Measurements from ENCODE around the gene MTG1.

The MTG1 gene

DNA sequence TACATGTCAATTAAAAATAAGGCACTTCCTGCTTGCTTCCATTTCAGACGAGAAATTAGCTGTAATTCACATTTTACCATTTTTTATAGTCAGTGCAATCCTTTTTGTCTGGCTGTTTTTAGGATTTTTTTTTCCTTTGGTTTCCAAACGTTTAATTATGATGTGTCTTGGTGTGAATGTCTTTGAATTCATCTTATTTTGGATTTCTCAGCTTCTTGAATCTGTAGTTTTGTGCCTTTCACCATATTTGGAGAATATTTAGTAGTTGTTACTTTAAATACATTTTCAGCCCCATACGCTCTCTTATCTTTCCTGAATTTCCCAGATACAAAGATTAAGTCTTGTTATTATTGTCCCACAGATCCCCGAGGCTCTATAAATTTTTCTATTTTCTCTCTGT lies 57.4 kb downstream of the MTG1 start:
- Histone ChIP-seq H3K36me3 (ENCODE audit: control insufficient read depth in 4 of 4, insufficient read depth in 4 of 4, low read length in 3 of 4) (no peaks in the 10 kb centered on the region), H3K4me3 (ENCODE audit: control insufficient read depth in 1 of 7, extremely low read depth in 1 of 7, insufficient read depth in 4 of 7, low read depth in 2 of 7, low read length in 6 of 7) (no peak overlapping the region), H3K27ac (ENCODE audit: insufficient read depth in 1 of 2, low read depth in 1 of 2, low read length in 2 of 2, poor library complexity in 1 of 2, severe bottlenecking in 2 of 2) (no peak overlapping the region), H3K9me3 (ENCODE audit: control extremely low read depth in 1 of 5, control insufficient read depth in 4 of 5, insufficient read depth in 2 of 5, low read depth in 1 of 5, low read length in 4 of 5) (peaks cover 0 to 27% (median 18%) of the 10 kb centered on the region in 5 experiments), H3K4me1 (ENCODE audit: control extremely low read depth in 1 of 4, control insufficient read depth in 4 of 4, insufficient read depth in 4 of 4, low read length in 3 of 4) (no peaks in the 10 kb centered on the region), H3K27me3 (replicated peaks in 2 of 5; ENCODE audit: control insufficient read depth in 4 of 5, insufficient read depth in 5 of 5, low read length in 4 of 5) (no peaks in the 10 kb centered on the region)
- no peak for DNase-seq
- ChIA-PET CTCF (interaction anchor here (1.7 kb wide), 1 partner anchor 9 kb away, joined by 3 read pairs; no protein-coding TSS in a partner anchor), POLR2A (no interaction called here)
- WGBS (ENCODE audit: insufficient coverage), result no CpG with 5 or more reads among the region's 4 CpGs

- no peak for DNase-seq
- H3K27ac ChIP-seq (ENCODE audit: insufficient read depth in 1 of 2, low read depth in 1 of 2, low read length in 2 of 2, poor library complexity in 1 of 2, severe bottlenecking in 2 of 2), result no peak overlapping the region
- WGBS (ENCODE audit: insufficient coverage), result 91% methylated on average over 4 of the region's 4 CpGs
- ChIA-PET CTCF (interaction anchor here (1.7 kb wide), 1 partner anchor 10 kb away, joined by 3 read pairs; no protein-coding TSS in a partner anchor), POLR2A (no interaction called here)
- no peaks in the 10 kb centered on the region for H3K27me3 ChIP-seq (replicated peaks in 2 of 5; ENCODE audit: control insufficient read depth in 4 of 5, insufficient read depth in 5 of 5, low read length in 4 of 5)
- H3K36me3 ChIP-seq (ENCODE audit: control insufficient read depth in 4 of 4, insufficient read depth in 4 of 4, low read length in 3 of 4), result no peaks in the 10 kb centered on the region
- no peak overlapping the region for H3K4me3 ChIP-seq (ENCODE audit: control insufficient read depth in 1 of 7, extremely low read depth in 1 of 7, insufficient read depth in 4 of 7, low read depth in 2 of 7, low read length in 6 of 7)
- no peaks in the 10 kb centered on the region for H3K4me1 ChIP-seq (ENCODE audit: control extremely low read depth in 1 of 4, control insufficient read depth in 4 of 4, insufficient read depth in 4 of 4, low read length in 3 of 4)
- H3K9me3 ChIP-seq (ENCODE audit: control extremely low read depth in 1 of 5, control insufficient read depth in 4 of 5, insufficient read depth in 2 of 5, low read depth in 1 of 5, low read length in 4 of 5), result peaks cover 0 to 16% (median 13%) of the 10 kb centered on the region in 5 experiments
Observed at GRCh38 chr10:133452453-133452852, 58.5 kb downstream of the MTG1 start.

- ChIA-PET CTCF (no interaction called here), POLR2A (no interaction called here)
- no peak within 1 kb of the TSS for H3K27ac ChIP-seq (ENCODE audit: insufficient read depth in 1 of 2, low read depth in 1 of 2, low read length in 2 of 2, poor library complexity in 1 of 2, severe bottlenecking in 2 of 2)
- no peak within 1 kb of the TSS for H3K4me3 ChIP-seq (ENCODE audit: control insufficient read depth in 1 of 7, extremely low read depth in 1 of 7, insufficient read depth in 4 of 7, low read depth in 2 of 7, low read length in 6 of 7)
- peaks cover 0 to 9% (median 5%) of the 10 kb centered on the region in 5 experiments for H3K9me3 ChIP-seq (ENCODE audit: control extremely low read depth in 1 of 5, control insufficient read depth in 4 of 5, insufficient read depth in 2 of 5, low read depth in 1 of 5, low read length in 4 of 5)
- H3K36me3 ChIP-seq (ENCODE audit: control insufficient read depth in 4 of 4, insufficient read depth in 4 of 4, low read length in 3 of 4), result no peaks in the 10 kb centered on the region
- H3K4me1 ChIP-seq (ENCODE audit: control extremely low read depth in 1 of 4, control insufficient read depth in 4 of 4, insufficient read depth in 4 of 4, low read length in 3 of 4), result no peaks in the 10 kb centered on the region
- no peaks in the 10 kb centered on the region for H3K27me3 ChIP-seq (replicated peaks in 2 of 5; ENCODE audit: control insufficient read depth in 4 of 5, insufficient read depth in 5 of 5, low read length in 4 of 5)
- no peak for DNase-seq
- 96% methylated on average over 11 of the region's 11 CpGs for WGBS (ENCODE audit: insufficient coverage)
Observed at GRCh38 chr10:133453516-133454203, 59.7 kb downstream of the MTG1 start, which contains the start of gene SCART1. TSS of gene SCART1 (plus strand) at chr10:133453945. CDS start at chr10:133453998, 53 bp downstream.

- ChIA-PET POLR2A (no interaction called here), CTCF (no interaction called here)
- WGBS (ENCODE audit: insufficient coverage), result 94% methylated on average over 10 of the region's 10 CpGs
- Histone ChIP-seq H3K27me3 (replicated peaks in 2 of 5; ENCODE audit: control insufficient read depth in 4 of 5, insufficient read depth in 5 of 5, low read length in 4 of 5) (peaks cover 0 to 2% (median 0%) of the 10 kb centered on the region in 5 experiments), H3K9me3 (ENCODE audit: control extremely low read depth in 1 of 5, control insufficient read depth in 4 of 5, insufficient read depth in 2 of 5, low read depth in 1 of 5, low read length in 4 of 5) (peaks cover 0 to 11% (median 0%) of the 10 kb centered on the region in 5 experiments), H3K4me1 (ENCODE audit: control extremely low read depth in 1 of 4, control insufficient read depth in 4 of 4, insufficient read depth in 4 of 4, low read length in 3 of 4) (no peaks in the 10 kb centered on the region), H3K36me3 (ENCODE audit: control insufficient read depth in 4 of 4, insufficient read depth in 4 of 4, low read length in 3 of 4) (no peaks in the 10 kb centered on the region), H3K4me3 (ENCODE audit: control insufficient read depth in 1 of 7, extremely low read depth in 1 of 7, insufficient read depth in 4 of 7, low read depth in 2 of 7, low read length in 6 of 7) (no peak overlapping the region), H3K27ac (ENCODE audit: insufficient read depth in 1 of 2, low read depth in 1 of 2, low read length in 2 of 2, poor library complexity in 1 of 2, severe bottlenecking in 2 of 2) (no peak overlapping the region)
- no peak for DNase-seq
Observed at GRCh38 chr10:133454204-133454893, 60.4 kb downstream of the MTG1 start.

DNA sequence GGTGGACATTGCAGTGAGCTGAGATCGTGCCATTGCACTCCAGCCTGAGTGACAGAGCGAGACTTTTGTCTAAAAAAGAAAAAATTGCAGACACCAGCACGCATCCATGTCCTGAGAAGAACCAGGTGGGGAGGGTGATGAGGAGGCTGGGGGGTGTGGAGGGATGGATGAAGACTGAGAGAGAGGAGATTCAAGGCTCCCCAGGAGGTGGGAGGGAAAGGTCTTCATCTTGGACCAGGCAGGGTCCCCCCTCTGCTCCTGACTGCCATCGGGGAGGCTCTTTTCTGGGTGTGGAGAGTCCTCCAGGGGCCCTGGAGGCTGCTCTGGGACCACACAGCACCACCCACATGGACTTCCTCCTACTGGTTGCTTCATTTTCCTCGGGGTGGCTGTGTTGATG lies 61.2 kb downstream of the MTG1 start:
- WGBS (ENCODE audit: insufficient coverage), result 96% methylated on average over 3 of the region's 5 CpGs
- CTCF ChIA-PET, result no interaction called here
- Histone ChIP-seq H3K27ac (ENCODE audit: insufficient read depth in 1 of 2, low read depth in 1 of 2, low read length in 2 of 2, poor library complexity in 1 of 2, severe bottlenecking in 2 of 2) (no peak overlapping the region), H3K9me3 (ENCODE audit: control extremely low read depth in 1 of 5, control insufficient read depth in 4 of 5, insufficient read depth in 2 of 5, low read depth in 1 of 5, low read length in 4 of 5) (peaks cover 0 to 14% (median 0%) of the 10 kb centered on the region in 5 experiments), H3K27me3 (replicated peaks in 2 of 5; ENCODE audit: control insufficient read depth in 4 of 5, insufficient read depth in 5 of 5, low read length in 4 of 5) (peaks cover 0 to 2% (median 0%) of the 10 kb centered on the region in 5 experiments), H3K36me3 (ENCODE audit: control insufficient read depth in 4 of 4, insufficient read depth in 4 of 4, low read length in 3 of 4) (no peaks in the 10 kb centered on the region), H3K4me3 (ENCODE audit: control insufficient read depth in 1 of 7, extremely low read depth in 1 of 7, insufficient read depth in 4 of 7, low read depth in 2 of 7, low read length in 6 of 7) (no peak overlapping the region), H3K4me1 (ENCODE audit: control extremely low read depth in 1 of 4, control insufficient read depth in 4 of 4, insufficient read depth in 4 of 4, low read length in 3 of 4) (no peaks in the 10 kb centered on the region)
- no peak for DNase-seq
- POLR2A ChIA-PET, result no interaction called here

DNA sequence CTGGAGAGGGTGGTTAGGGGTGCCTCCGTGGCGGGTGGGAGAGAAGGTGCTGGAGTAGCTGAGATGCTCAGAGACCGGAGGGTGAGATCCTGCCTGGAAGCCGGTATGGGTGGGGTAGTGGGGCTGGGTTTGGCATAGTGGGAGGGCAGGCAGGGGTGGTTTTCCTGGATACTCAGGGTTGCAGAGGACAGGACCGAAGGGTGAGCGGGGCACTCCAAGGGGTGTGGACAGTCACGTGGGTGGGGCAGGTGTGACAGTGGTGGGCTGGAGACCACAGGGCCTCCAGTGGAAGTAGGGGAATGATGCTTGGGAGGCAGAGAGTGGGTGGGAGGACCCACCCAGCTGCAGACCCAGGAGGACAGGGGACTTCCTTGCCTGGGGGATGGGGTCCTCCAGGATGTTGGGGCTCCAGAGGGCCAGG lies 61.7 kb downstream of the MTG1 start:
- ChIA-PET CTCF (no interaction called here), POLR2A (no interaction called here)
- H3K27ac ChIP-seq (ENCODE audit: insufficient read depth in 1 of 2, low read depth in 1 of 2, low read length in 2 of 2, poor library complexity in 1 of 2, severe bottlenecking in 2 of 2), result no peak overlapping the region
- H3K4me1 ChIP-seq (ENCODE audit: control extremely low read depth in 1 of 4, control insufficient read depth in 4 of 4, insufficient read depth in 4 of 4, low read length in 3 of 4), result no peaks in the 10 kb centered on the region
- no peak for DNase-seq
- H3K27me3 ChIP-seq (replicated peaks in 2 of 5; ENCODE audit: control insufficient read depth in 4 of 5, insufficient read depth in 5 of 5, low read length in 4 of 5), result peaks cover 0 to 2% (median 0%) of the 10 kb centered on the region in 5 experiments
- WGBS (ENCODE audit: insufficient coverage), result 100% methylated on average over 4 of the region's 7 CpGs
- no peak overlapping the region for H3K4me3 ChIP-seq (ENCODE audit: control insufficient read depth in 1 of 7, extremely low read depth in 1 of 7, insufficient read depth in 4 of 7, low read depth in 2 of 7, low read length in 6 of 7)
- H3K36me3 ChIP-seq (ENCODE audit: control insufficient read depth in 4 of 4, insufficient read depth in 4 of 4, low read length in 3 of 4), result no peaks in the 10 kb centered on the region
- peaks cover 0 to 14% (median 0%) of the 10 kb centered on the region in 5 experiments for H3K9me3 ChIP-seq (ENCODE audit: control extremely low read depth in 1 of 5, control insufficient read depth in 4 of 5, insufficient read depth in 2 of 5, low read depth in 1 of 5, low read length in 4 of 5)

All from common myeloid progenitor, CD34-positive (primary cell).